HG03097 (cell line): ENCODE data around the gene WDR11.
"Not testable (repeated sequence)": the region's sequence is repeated elsewhere in the genome, so short reads cannot be mapped to it uniquely, and the experiment has no call there.

Source experiments
- ATAC-seq: cut with Tn5 transposase; IDR thresholded peaks from one replicate; pipeline ENCODE4 v1.9.1; 2021; ENCODE audit not compliant: unreplicated experiment, low FRiP score

Gene WDR11

DNA sequence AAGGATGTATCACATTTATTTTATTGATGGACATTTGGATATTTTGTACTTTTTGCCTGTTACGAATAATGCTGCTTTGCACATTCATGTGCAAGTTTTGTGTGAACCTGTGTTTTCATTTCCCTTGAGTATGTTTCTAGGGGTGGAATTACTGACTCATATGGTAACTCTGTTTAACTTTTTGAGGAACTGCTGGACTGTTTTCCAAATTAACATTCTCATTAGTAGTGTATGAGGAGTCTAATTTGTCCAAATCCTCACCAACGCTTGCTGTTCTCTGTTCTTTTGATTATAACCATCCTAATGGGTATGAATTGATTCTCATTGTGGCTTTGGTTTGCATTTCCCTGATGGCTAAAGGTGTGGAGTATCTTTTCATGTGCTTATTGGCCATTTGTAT is 3.2 kb downstream of the WDR11 start:
- ATAC-seq: no peak

DNA sequence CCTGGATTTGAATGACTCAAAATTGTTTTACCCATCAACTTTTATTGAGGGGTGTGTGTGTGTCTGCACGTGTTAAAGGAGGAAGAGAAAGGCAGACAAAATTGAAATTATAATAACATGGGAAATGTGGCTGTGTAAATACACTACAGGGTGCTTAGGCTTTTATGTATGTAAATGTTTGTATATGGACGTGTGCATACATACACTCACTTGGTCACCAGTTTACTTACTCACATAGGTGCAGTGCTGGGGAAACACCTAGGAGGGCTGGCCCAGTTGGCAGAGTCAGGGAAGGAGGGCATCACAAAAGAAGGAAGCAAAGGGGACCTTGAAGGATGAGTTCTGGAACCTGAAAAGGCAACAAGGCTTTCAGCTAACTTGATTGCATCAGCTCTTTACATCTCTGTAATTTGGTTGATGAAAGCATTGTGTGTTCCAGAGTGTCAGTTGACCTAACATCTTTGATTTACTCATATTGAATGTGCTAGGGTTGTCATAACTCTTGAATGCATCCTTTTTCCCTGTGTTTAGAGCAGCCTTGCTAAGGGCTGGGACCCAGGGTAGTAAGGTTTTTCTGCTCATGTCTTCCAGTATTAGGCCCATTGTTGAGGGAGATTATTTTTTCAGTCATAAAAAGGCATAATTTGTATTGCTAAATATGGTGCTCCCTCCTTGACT is 10.2 kb downstream of the WDR11 start:
- ATAC-seq: no peak

DNA sequence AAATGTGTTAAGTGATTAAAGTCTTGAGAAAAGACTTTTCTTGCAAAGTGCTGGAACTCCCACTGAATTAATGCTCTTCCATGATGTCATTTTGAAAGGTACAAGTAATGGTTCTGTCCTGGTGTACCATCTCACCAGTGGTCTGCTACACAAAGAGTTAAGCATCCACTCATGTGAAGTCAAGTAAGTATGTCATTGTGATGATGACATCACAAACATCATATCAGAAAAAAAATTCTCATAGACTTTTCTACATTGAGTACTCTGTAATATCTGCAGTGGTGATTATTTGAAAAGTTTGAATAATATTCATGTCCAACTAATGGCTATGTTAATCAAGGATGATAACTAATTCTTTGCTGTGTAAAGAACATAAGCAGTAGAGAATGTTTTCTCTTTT is 22.6 kb downstream of the WDR11 start:
- no peak for ATAC-seq

DNA sequence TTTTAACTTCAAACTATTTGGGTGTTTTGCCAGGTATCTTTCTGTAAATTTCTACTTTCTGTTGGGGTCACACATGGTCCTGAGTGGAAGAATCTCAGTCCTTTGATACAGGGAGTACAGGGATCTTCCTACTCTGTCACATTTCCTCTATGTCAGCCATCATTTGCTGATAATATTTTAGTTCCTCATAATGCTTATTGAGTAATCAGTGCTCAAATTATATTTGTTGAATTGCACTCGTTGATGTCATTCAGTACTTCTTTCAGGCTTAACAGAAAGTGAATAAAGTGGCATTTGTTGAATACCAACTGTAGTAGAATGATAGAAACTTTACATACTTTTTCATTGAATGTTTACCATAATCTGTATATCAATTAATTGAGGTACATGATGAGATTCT is 31.9 kb downstream of the WDR11 start:
- no peak for ATAC-seq

DNA sequence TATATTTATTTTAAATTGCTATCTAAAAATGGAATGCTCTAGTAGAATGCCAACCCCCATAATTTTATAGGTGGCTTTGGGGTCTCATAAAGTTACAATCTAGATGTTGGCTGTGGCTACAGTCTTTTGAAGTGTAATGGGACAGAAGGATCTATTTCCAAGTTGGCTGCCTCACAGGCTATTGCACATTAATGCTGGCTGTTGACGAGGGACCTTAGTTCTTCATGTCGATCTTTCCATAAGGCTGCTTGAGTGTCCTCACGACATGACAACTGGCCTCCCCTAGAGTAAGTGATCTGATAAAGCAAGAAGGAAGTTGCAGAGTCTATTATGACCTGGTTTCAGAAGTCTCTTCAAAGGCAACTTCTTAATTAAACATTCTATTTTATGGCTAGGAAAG is 36.3 kb downstream of the WDR11 start:
- no peak for ATAC-seq

DNA sequence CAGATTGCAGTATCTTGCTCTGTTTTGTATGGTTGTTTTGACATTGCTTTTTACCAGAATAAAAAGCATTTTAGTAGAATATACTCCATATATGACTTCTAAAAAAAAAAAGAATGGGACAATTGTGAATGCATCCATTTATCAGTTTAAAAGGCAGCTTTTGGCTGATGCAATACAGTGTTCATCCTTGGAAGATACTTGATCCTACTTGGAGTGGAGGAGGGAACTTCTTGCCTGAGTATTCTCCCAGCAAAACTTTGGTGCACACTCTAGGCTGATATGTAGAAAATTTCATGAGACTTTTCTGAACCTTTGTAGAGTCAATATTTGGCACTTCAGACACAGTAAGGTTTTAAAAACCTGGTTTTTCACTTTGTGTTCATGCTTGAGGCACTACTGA is 40.2 kb downstream of the WDR11 start:
- no peak for ATAC-seq

DNA sequence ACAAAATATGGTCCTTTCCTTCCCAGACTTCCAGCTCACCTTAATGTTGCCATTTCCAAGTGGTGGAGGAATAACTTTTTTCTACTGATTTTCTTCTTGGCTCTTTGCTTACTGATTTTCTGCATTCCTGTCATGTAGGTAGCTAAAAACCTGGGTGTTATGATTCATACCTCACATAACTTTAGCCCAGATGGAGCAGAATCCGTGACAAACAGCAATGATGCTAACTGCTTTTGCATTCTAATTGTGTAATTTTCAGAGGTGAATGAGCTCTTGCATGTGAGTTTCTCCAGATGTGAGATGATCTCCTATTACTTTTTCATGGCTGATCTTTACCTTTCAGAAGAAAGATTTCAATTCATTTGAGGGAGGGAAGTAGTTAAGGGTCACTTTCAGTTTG is 43.4 kb downstream of the WDR11 start:
- no peak for ATAC-seq

DNA sequence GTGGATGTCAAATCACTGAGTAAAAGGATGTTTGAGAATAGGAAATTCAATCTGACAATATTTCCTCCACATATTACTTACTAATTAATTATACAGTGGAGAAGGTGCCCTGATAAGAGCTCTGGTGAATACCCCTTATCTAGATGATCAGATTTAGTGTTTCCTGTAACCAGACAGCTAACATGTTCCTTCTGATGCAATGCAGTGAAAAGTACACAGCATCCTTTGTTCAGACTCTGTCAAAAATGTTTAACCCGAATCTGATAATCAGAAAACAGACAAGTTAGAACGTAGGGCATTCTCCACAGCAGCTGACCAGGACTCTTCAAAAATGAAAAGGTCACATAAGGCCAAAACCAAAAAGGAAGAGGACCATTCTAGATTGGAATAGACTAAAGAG is 46.2 kb downstream of the WDR11 start:
- no peak for ATAC-seq

DNA sequence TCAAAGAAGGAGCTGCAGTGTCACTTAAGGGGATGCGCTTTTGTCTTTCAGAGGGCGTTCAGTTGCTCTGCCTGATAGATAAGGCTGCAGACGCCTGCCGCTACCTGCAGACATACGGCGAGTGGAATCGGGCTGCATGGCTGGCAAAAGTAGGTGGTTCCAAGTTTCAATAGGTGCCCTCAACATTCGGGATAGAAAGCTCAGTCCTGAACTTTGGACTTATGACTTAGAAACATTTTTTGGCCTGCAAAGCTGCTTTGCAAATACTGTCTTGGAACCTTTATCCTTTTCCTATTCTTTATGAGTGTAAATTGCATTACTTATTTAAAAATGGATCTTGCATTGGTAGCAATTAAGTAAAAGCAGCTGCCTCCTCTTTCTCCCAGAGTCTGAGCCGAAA is 54.1 kb downstream of the WDR11 start:
- no peak for ATAC-seq

DNA sequence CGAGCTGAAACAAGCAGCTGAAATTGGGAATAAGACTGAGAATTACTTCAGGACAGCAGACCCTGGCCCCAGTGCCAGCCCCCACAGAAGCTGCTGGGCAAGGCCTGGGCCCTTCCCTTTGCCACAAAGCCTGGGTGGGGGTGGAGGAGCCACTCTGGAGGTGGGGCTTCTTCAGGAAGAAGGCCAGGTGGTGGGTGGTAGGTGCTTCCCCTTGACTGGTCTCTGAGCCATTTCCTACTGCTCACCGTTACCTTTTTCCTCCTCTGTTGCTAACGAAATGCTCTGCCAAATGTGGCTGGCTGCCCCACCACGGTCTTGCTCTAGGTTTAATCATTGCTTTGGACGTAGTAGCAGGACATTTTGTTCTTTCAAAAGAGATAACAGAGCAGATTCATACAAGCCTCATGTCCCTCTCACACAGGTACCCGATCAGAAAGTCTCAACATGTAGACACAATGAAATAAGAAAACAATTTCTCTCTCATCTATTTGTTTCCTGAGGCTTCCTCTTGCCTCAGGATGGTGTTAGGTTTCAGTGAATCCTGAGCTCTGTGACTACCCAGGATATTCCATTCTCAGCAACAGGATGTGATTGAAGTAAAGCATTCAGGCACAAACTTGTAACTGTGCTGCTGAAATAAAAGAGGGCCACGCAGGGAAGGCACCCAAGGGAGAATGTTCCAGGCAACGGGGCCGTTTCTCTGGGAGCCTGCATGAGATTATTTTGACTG is 66.5 kb downstream of the WDR11 start:
- ATAC-seq: no peak

DNA sequence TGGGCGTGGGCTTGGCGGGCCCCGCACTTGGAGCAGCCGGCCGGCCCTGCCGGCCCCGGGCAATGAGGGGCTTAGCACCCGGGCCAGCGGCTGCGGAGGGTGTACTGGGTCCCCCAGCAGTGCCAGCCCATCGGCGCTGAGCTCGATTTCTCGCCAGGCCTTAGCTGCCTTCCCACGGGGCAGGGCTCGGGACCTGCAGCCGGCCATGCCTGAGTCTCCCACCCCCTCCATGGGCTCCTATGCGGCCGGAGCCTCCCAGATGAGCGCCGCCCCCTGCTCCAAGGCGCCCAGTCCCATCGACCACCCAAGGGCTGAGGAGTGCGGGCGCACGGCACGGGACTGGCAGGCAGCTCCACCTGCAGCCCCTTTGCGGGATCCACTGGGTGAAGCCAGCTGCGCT is 72.7 kb downstream of the WDR11 start:
- not testable (repeated sequence) for ATAC-seq

DNA sequence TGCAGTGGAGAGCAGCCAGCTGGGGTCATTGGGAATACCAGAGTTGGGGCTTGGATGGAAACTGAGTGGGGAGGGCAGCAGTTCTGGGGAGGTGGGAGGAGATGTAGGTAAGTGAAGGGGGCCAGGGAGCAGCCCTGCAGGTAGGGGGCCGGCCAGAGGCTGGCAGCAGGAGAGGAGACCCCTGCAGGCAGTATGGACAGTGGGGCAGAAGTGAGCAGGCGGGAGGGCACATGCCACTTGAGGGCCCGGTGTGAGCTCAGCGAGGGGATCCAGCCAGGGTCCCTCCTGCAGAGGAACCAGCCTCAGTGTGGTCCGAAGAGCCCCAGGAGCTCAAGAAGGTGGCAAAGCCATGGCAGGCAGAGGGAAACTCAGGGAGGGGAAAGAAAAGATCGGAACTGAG is 75.4 kb downstream of the WDR11 start:
- no peak for ATAC-seq

DNA sequence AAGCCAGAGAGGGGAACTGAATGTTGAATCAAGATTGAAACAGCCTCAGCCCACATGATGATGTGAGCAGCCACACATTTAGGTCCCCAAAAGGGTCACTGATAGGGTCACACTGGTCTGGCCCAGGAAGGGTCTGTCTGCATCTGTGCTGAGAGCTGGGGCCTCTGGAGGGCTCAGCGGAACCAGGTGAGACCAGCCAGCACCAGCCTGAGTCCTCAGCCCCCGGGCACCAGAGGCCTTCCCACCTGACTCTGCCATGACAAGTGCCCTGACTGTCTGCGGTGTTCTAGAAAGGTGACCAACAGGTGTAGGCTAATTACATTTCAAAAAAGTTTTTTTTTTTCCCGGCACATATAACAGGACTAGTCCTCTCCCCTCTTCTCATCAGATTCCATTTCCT is 76.2 kb downstream of the WDR11 start:
- no peak for ATAC-seq

DNA sequence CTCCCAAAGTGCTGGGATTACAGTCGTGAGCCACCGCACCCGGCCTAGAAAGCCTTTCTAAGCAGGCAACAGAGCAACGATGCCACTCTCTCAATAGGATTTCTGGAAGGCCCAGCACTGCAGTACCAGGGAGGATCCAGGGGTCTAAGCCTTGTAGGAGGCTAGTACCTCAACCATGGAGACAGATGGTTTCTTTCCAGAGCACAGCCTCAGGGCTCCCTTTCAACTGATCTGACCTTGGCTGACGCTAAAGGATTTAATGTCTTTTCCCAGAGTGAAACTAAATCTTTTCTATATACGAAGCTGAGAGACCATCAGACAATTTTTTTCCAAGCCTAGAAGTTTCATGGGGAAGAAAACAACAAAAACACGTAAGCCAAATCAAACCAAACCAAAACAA is 78.0 kb downstream of the WDR11 start:
- no peak for ATAC-seq

DNA sequence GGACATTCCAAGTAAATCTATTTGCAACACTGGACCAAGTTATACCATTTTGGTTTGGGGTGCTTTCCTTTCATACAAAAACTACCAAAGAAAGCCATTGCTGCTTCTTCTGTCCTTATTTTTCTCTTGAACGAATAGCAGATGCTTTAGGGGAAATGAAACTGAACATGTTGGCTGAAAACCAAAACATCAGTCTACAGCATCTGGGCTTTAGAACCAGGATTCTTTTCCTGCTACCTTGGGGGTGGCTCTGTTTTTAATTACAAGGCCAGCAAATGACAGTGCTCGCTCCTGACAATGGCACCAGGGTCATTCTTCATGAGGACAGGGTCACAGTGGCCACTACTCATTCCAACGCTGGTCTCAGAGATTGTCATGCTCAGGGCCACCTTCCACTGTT is 80.3 kb downstream of the WDR11 start:
- no peak for ATAC-seq

DNA sequence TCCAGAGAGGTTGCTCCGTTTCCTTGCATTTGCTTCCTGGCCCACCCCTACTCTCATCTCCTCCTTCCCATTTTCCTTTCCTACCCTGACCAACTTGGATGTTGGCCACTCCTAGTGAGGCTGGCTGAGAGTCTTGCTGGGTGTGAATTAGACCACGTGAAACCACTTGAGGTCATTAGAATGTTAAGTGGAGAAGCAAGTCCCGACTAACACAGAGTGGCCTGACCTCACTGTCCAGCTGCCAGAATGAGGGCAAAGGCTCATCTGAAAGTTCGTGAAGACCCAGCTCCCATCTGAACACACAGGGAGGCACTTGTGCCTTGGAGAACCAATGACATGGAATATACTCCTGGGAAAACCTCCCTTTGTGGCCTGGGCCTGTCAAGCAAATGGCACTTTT is 80.8 kb downstream of the WDR11 start:
- ATAC-seq: no peak

DNA sequence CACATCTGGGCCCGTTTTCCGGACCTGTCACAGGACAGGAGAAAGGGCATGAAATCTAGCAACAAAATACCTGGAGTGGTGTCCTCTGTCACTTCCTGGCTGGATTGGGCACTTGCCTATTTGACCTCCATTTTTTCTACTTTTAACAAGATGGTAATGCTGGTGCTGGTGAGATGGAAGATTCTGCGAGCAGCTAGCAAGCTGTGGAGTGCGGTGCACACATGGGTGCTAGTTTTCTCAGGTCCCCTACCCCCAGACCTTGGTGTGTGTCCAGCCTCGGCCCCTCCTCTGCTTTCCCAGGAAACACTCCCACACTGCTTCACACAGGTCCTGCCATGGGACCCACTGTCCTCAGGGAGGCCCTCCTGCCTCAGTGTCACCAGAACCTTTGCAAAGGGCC is 87.7 kb downstream of the WDR11 start:
- ATAC-seq: no peak

DNA sequence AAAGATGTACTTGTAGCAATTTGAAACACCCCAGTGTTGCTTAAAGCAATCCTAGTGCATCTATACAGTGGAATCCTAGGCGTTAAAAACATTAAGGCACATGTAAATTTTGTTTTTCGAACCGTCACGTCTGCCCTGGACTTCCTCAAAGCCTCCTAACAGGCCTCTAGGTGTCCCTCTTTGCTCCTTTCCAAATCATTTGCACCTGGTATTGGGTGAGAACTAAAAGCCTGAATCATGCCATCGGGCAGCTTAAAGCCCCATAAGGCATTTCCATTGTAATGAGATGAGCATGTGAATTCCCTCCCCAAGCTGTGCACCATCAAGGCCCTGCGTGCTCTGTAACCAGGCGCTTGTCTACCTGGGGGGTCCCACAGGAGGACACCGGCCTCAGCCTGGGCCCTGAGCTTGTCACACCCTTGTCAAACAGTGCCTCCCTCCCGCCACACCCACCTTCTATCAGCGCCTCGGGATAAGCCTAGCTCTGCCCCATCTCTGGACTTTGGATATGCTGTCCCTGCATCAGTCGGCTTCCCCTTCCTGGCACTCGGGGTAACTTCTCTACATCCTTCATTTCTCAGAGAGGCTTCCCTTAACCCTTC is 89.2 kb downstream of the WDR11 start:
- no peak for ATAC-seq

DNA sequence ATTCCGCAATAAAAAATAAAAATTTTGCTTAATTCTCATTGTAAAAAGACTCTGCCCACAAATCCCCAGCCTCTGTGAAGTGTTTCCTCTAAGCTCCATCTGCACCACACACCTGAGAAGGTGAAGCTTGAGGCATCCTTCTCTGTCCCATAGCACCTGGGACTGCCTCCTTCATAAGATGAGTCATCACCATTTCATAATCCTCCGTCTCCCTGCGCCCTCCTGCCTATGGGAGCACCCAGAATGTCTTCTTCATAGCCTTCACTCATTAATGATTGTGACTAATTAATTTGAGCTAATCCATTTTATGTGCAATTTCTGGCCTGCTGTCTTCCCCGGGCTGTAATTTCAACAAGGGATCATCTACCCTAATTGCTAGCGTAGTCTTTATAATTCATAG is 90.3 kb downstream of the WDR11 start:
- ATAC-seq: no peak

DNA sequence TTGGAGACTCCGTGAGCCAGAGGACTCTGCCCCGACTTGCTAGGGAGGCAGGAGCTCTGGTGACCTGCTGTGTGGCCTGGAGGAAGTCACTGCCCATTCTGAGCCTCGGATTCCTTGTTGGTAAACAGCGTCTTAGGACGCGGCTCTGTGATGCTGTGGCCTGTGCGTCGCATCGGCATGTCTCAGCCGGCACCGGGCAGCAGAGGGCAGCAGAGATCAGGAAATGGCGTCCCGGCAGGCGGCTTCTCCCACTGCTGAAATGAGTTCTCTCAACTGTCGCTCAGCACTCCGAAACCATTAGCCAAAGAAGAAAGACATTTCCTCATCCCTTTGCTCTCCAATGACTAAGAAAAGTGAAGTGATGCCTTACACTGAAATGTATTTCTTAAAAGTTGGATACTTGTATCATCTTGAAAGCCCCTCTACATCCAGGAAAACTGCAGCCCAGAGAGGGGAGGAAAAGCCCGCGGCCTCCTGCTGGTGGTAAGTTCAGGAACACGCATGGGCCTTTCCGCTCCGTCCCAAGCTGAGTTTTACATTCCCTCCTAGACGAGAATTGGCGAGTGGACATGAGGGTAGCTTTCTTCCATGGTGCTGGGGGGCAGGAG is 91.7 kb downstream of the WDR11 start:
- peak; percentile 85 for ATAC-seq

DNA sequence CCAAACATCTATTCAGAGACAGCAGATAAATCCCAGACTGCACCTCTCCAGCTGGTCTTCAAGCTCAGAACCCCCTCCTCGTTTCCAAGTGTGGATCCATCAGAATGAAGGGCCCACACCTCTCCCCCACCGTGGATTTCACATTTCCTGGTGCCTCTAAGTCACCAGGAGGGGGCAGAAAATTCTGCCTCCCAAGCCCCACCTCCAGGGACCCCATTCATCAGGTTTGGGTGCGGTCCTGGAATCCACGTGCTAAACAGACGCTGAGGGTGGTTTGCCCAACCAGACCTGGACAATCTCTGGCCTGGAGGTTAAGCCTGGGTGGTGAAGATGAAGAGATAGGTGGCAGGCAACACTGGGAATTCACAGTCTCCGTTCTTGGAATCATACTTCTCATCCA is 92.4 kb downstream of the WDR11 start:
- no peak for ATAC-seq
